Upper lobe of left lung (tissue), 4 donors: ENCODE results near the gene SLC5A11.

Source experiments
- POLR2A ChIP-seq, 4 donors: fragments of 450-650 bp; IDR thresholded peaks; one replicate each; pipeline ENCODE4 v1.5.1; 2016 to 2017; ENCODE audit warnings: antibody characterized with exemption in 4 of 4, mild to moderate bottlenecking in 2 of 4
- POLR2AphosphoS5 ChIP-seq, 2 donors: sonication (generic); formaldehyde crosslinking; IDR thresholded peaks; one replicate each; pipeline ENCODE4 v1.5.1; 2017; ENCODE audit warnings: antibody characterized with exemption in 2 of 2

DNA sequence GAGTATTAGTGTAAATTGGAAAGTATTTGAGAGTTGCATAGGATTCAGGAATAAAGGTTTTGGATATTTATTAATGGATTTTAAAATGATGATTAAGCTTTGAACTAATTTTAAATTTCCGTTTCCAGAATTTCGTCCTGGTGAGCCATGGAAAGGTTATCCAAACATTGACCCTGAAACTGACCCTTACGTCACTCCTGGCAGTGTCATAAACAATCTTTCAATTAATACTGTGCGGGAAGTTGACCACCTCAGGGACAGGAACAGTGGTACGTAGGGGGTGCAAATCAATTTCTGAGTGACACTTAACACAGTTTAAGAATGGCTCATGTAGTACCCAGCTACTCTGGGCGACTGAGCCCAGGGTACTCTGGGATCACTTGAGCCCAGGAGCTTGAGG lies 29.1 kb upstream of the SLC5A11 start:
- TF ChIP-seq POLR2AphosphoS5 (IDR thresholded peaks at IDR 0.05) (no peak), POLR2A (IDR thresholded peaks at IDR 0.05) (no peak)
